Measurements from ENCODE around the gene LSAMP. TPM values are rescaled to one million over a fixed set of nuclear protein-coding genes. Genes with fewer than 3 reads are reported as not detected.

LSAMP gene
- total RNA-seq, 1 donor from 2014 or later, result 3.7 TPM

DNA sequence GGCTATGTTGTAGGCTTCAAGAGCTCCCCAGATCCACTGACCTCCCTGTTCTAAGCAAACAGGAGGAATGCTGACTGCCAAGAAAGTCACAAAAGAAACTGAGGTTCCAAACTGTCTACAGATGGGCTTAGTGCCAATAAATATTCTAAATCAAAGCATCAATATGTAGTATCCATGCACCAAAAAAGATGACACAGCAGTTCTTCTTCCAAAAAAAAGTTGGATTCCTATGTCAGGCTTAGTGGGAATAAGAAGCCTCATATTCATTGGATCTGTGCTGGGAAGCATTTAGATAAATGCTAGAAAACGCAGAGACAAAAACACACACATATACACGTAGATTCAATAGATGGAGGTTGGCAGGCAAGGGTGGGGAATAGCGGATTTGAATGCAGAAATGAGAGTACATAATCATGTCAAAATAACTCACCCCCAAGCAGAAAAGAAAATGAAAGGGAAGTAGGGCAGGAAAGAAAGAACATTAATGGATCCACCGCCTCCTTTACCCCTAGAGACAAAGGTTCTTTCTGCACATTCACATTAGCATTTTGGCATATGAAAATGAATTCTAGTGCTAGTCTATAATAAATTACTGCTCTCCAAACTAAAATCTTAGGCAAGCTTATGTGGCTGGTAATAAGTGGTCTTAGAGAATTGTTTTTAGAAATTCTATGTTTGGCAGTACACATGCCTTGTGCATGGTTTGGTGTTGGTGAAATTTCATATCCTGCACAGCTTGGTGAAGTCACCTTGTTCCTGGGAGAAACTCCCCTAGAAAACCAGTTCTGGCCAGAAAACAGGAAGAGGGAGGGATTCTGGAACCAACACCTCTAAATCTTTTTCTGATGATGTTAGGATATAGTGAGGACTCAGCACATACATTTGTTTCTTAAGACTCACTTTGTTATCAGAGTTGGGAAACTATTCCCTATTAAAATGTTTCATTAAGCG lies 283.4 kb downstream of the LSAMP start:
- Histone ChIP-seq H3K9me3 (ENCODE audit: control insufficient read depth in 3 of 3, low read length in 3 of 3) (no peaks in the 10 kb centered on the region), H3K36me3 (ENCODE audit: control insufficient read depth in 3 of 3, insufficient read depth in 3 of 3, low read length in 3 of 3) (no peaks in the 10 kb centered on the region), H3K4me3 (ENCODE audit: low read length in 3 of 3) (no peak overlapping the region), H3K27ac (ENCODE audit: low read depth, low read length) (no peak overlapping the region), H3K9ac (ENCODE audit: low read depth in 1 of 3, low read length in 3 of 3) (no peak overlapping the region), H3K27me3 (ENCODE audit: control insufficient read depth in 3 of 3, insufficient read depth in 3 of 3, low read length in 3 of 3) (no peaks in the 10 kb centered on the region), H3K4me1 (ENCODE audit: control insufficient read depth in 3 of 3, insufficient read depth in 3 of 3, low read length in 3 of 3) (no peaks in the 10 kb centered on the region)

DNA sequence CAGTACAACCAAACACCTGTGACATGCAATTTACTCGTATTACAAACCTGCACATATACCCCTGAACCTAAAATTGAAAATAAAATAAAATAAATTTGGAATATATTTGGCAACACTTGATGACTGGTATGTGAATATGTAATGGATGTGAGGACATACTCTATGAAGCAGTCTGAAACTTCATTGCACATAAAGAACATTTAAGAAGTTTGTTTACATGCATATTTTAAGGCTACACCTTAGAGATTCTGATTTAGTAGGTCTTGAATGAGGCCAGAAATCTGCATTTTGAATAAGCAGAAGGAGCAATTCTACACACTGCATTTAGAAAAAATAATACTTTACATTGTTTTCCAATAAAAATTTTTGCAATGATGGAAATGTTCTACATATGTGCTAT lies 284.7 kb downstream of the LSAMP start:
- Histone ChIP-seq H3K27me3 (ENCODE audit: control insufficient read depth in 3 of 3, insufficient read depth in 3 of 3, low read length in 3 of 3) (no peaks in the 10 kb centered on the region), H3K4me3 (ENCODE audit: low read length in 3 of 3) (no peak overlapping the region), H3K9me3 (ENCODE audit: control insufficient read depth in 3 of 3, low read length in 3 of 3) (no peaks in the 10 kb centered on the region), H3K4me1 (ENCODE audit: control insufficient read depth in 3 of 3, insufficient read depth in 3 of 3, low read length in 3 of 3) (no peaks in the 10 kb centered on the region), H3K9ac (ENCODE audit: low read depth in 1 of 3, low read length in 3 of 3) (no peak overlapping the region), H3K27ac (ENCODE audit: low read depth, low read length) (no peak overlapping the region), H3K36me3 (ENCODE audit: control insufficient read depth in 3 of 3, insufficient read depth in 3 of 3, low read length in 3 of 3) (no peaks in the 10 kb centered on the region)

DNA sequence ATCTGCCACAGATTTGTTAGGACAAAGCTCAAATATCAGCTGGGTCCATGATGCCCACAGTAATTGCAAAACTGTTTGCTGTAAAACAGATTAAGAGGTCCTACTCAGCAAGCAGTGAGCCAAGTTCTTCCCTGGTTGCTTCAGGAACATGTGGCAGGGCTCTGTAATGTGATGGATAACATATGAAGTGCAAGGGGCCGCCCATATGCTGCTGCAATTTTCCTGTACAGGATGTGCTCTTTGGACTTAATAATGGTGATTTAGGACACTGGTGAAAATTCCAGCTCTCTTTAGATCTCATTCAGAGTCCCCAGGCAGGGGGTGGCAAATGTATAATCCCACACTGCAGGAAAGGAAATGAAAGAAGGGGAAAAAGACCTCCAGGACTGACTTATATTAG lies 289.4 kb downstream of the LSAMP start:
- H3K27ac ChIP-seq (ENCODE audit: low read depth, low read length), result no peak overlapping the region
- H3K4me1 ChIP-seq (ENCODE audit: control insufficient read depth in 3 of 3, insufficient read depth in 3 of 3, low read length in 3 of 3), result no peaks in the 10 kb centered on the region
- no peaks in the 10 kb centered on the region for H3K27me3 ChIP-seq (ENCODE audit: control insufficient read depth in 3 of 3, insufficient read depth in 3 of 3, low read length in 3 of 3)
- H3K9ac ChIP-seq (ENCODE audit: low read depth in 1 of 3, low read length in 3 of 3), result no peak overlapping the region
- no peaks in the 10 kb centered on the region for H3K36me3 ChIP-seq (ENCODE audit: control insufficient read depth in 3 of 3, insufficient read depth in 3 of 3, low read length in 3 of 3)
- no peaks in the 10 kb centered on the region for H3K9me3 ChIP-seq (ENCODE audit: control insufficient read depth in 3 of 3, low read length in 3 of 3)
- no peak overlapping the region for H3K4me3 ChIP-seq (ENCODE audit: low read length in 3 of 3)

DNA sequence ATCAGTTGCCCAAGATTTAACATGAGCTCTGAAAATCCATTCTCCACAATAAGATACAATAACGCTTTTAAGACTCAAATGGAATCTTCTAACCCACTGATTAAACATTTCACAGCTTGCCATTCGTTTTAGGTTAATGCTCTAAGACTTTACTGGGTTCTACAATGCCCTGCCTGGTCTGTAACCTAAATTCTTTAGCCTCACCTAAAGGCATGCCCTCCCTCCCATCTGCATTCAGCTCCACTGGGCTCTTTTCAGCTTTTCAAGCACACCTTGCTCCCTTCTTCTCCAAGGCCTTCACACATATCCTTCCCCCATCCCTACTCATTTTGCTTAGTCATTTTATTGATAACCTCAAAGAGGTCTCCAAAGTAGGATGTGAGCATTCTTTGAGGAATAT lies 290.9 kb downstream of the LSAMP start:
- Histone ChIP-seq H3K9ac (ENCODE audit: low read depth in 1 of 3, low read length in 3 of 3) (no peak overlapping the region), H3K27ac (ENCODE audit: low read depth, low read length) (no peak overlapping the region), H3K4me3 (ENCODE audit: low read length in 3 of 3) (no peak overlapping the region), H3K4me1 (ENCODE audit: control insufficient read depth in 3 of 3, insufficient read depth in 3 of 3, low read length in 3 of 3) (no peaks in the 10 kb centered on the region), H3K36me3 (ENCODE audit: control insufficient read depth in 3 of 3, insufficient read depth in 3 of 3, low read length in 3 of 3) (no peaks in the 10 kb centered on the region), H3K9me3 (ENCODE audit: control insufficient read depth in 3 of 3, low read length in 3 of 3) (no peaks in the 10 kb centered on the region), H3K27me3 (ENCODE audit: control insufficient read depth in 3 of 3, insufficient read depth in 3 of 3, low read length in 3 of 3) (no peaks in the 10 kb centered on the region)

DNA sequence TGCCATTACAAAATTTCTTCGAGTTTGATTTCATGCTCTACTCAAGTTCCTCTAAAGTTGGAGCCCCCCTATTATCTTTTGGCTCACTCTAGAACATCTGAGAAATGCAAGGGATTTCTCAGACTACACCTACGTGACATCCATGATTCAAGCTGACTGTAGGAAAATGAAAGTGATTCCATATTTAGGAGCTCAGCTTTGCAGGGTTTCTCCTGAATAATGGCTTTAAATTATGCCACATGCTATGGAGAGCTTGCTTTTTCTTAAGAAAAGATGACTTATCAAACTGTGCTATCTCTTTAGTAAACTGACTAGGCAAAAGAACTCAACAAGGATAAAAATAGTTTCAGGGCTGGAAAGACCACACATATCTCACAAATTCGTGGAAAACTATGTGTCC lies 292.1 kb downstream of the LSAMP start:
- Histone ChIP-seq H3K9ac (ENCODE audit: low read depth in 1 of 3, low read length in 3 of 3) (no peak overlapping the region), H3K9me3 (ENCODE audit: control insufficient read depth in 3 of 3, low read length in 3 of 3) (no peaks in the 10 kb centered on the region), H3K27ac (ENCODE audit: low read depth, low read length) (no peak overlapping the region), H3K4me1 (ENCODE audit: control insufficient read depth in 3 of 3, insufficient read depth in 3 of 3, low read length in 3 of 3) (no peaks in the 10 kb centered on the region), H3K36me3 (ENCODE audit: control insufficient read depth in 3 of 3, insufficient read depth in 3 of 3, low read length in 3 of 3) (no peaks in the 10 kb centered on the region), H3K4me3 (ENCODE audit: low read length in 3 of 3) (no peak overlapping the region), H3K27me3 (ENCODE audit: control insufficient read depth in 3 of 3, insufficient read depth in 3 of 3, low read length in 3 of 3) (no peaks in the 10 kb centered on the region)

DNA sequence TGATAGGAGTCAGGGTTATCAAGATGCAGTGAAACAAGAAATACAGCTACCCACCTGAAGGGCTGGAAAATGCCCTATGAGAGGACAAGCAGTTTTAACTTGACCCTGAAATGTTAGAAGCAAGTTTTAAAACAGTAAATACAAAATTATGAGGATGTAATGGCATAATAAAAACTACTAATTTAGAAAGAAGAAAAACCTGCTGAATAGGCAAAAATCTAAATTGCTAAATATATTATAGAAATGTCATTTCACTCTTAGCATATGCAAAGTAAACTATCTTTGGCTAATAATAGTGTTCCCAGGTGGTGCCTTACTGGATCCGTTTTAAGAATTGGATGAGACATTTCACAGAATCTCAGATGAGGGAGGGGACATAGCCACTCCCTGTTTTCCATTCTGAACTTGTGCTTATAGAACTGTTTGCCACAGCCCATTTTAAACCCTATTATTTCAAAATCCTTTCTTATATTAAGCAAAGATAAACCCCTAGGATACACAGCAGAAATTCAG lies 294.6 kb downstream of the LSAMP start:
- no peaks in the 10 kb centered on the region for H3K27me3 ChIP-seq (ENCODE audit: control insufficient read depth in 3 of 3, insufficient read depth in 3 of 3, low read length in 3 of 3)
- H3K9ac ChIP-seq (ENCODE audit: low read depth in 1 of 3, low read length in 3 of 3), result no peak overlapping the region
- H3K4me1 ChIP-seq (ENCODE audit: control insufficient read depth in 3 of 3, insufficient read depth in 3 of 3, low read length in 3 of 3), result no peaks in the 10 kb centered on the region
- H3K9me3 ChIP-seq (ENCODE audit: control insufficient read depth in 3 of 3, low read length in 3 of 3), result no peaks in the 10 kb centered on the region
- no peak overlapping the region for H3K27ac ChIP-seq (ENCODE audit: low read depth, low read length)
- no peaks in the 10 kb centered on the region for H3K36me3 ChIP-seq (ENCODE audit: control insufficient read depth in 3 of 3, insufficient read depth in 3 of 3, low read length in 3 of 3)
- H3K4me3 ChIP-seq (ENCODE audit: low read length in 3 of 3), result no peak overlapping the region

DNA sequence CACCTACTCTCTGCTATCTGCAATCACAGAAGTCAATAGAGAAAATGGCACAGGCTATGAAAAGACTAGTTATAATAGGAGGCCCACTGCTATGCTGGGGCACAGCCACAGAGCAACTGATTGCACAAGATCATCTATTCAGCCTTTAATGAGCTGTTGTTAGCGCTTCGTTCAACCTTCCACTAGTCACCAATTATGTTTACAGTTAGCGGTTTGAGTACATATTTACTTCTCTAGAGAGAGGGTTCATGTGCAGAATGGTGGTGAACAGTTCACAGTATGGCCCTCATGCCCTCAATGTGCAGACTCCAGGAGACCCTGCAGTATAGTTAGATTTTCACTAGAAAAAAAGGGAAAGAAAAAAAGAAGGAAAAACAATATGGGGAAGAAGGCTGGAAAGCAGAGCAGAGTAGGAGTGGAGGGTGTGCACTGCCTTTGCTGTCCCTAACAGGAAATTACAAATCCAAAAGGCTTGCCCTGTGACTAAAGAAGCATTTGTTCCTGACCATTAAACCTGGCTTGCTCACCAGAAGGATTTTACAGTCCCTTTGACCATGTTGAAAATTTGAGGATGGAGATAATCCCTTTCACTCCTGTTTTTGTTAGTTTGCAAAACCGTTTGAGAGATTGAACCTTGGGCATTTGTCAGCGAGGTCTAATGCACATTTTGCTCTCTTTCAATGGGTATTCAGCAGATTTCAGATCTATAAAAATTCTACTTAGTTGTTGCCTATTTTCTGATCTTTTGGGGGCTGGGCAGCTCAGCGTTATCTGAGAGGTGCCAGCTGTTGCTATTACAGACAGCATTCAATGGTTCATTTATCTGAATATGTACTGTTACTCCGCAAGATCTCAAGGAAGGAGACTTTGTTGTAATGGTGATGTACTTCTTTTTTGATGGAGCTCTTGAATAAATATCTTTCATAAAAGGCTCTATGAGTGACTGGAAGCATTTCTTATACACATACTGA lies 296.1 kb downstream of the LSAMP start:
- H3K4me1 ChIP-seq (ENCODE audit: control insufficient read depth in 3 of 3, insufficient read depth in 3 of 3, low read length in 3 of 3), result no peaks in the 10 kb centered on the region
- H3K36me3 ChIP-seq (ENCODE audit: control insufficient read depth in 3 of 3, insufficient read depth in 3 of 3, low read length in 3 of 3), result no peaks in the 10 kb centered on the region
- H3K9me3 ChIP-seq (ENCODE audit: control insufficient read depth in 3 of 3, low read length in 3 of 3), result no peaks in the 10 kb centered on the region
- no peak overlapping the region for H3K9ac ChIP-seq (ENCODE audit: low read depth in 1 of 3, low read length in 3 of 3)
- H3K27ac ChIP-seq (ENCODE audit: low read depth, low read length), result no peak overlapping the region
- H3K27me3 ChIP-seq (ENCODE audit: control insufficient read depth in 3 of 3, insufficient read depth in 3 of 3, low read length in 3 of 3), result no peaks in the 10 kb centered on the region
- H3K4me3 ChIP-seq (ENCODE audit: low read length in 3 of 3), result no peak overlapping the region

DNA sequence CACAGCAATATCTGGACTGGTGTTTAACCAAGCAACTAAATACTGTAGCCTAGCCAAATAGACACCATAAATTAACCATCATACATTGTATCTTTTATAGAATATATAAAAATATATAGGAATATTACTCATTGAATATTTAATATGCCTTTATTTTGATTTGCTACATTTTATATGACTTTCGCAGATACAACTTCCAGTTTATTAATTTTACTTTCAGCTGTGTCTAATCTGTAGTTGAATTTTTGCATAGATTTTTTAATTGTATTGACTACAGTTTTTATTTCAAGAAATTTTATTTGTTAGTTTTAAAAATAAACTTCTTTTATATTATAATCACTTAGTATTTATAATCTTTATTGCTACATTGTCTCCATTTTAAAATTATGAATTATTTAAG lies 299.7 kb downstream of the LSAMP start:
- no peaks in the 10 kb centered on the region for H3K4me1 ChIP-seq (ENCODE audit: control insufficient read depth in 3 of 3, insufficient read depth in 3 of 3, low read length in 3 of 3)

DNA sequence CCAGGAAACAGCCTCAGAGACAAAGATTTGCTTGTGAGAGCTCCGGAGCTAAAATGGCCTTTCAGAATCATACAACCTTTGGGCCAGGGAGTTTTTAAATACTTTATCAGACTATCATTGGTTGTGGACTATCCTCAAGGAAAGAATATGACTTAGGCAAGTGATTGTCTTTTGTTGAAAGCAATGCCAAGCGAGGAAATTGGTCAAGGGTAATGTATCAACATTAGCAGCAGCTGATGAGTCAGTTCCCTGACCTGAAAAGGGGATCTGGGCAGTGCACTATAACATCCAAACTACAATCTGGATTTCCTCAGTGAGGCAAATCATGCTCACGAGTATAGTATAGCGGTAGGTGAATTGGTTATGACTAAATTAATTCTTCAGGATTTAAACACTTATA lies 303.6 kb downstream of the LSAMP start:
- no peak overlapping the region for H3K4me3 ChIP-seq (ENCODE audit: low read length in 3 of 3)
- no peaks in the 10 kb centered on the region for H3K36me3 ChIP-seq (ENCODE audit: control insufficient read depth in 3 of 3, insufficient read depth in 3 of 3, low read length in 3 of 3)
- H3K27me3 ChIP-seq (ENCODE audit: control insufficient read depth in 3 of 3, insufficient read depth in 3 of 3, low read length in 3 of 3), result no peaks in the 10 kb centered on the region
- H3K4me1 ChIP-seq (ENCODE audit: control insufficient read depth in 3 of 3, insufficient read depth in 3 of 3, low read length in 3 of 3), result no peaks in the 10 kb centered on the region
- H3K9ac ChIP-seq (ENCODE audit: low read depth in 1 of 3, low read length in 3 of 3), result no peak overlapping the region
- no peak overlapping the region for H3K27ac ChIP-seq (ENCODE audit: low read depth, low read length)
- H3K9me3 ChIP-seq (ENCODE audit: control insufficient read depth in 3 of 3, low read length in 3 of 3), result no peaks in the 10 kb centered on the region

More for the DNA sequence above, 299.7 kb downstream of the LSAMP start:
- no peak overlapping the region for H3K27ac ChIP-seq (ENCODE audit: low read depth, low read length)
- H3K36me3 ChIP-seq (ENCODE audit: control insufficient read depth in 3 of 3, insufficient read depth in 3 of 3, low read length in 3 of 3), result no peaks in the 10 kb centered on the region
- H3K27me3 ChIP-seq (ENCODE audit: control insufficient read depth in 3 of 3, insufficient read depth in 3 of 3, low read length in 3 of 3), result no peaks in the 10 kb centered on the region
- no peak overlapping the region for H3K4me3 ChIP-seq (ENCODE audit: low read length in 3 of 3)
- no peaks in the 10 kb centered on the region for H3K9me3 ChIP-seq (ENCODE audit: control insufficient read depth in 3 of 3, low read length in 3 of 3)
- no peak overlapping the region for H3K9ac ChIP-seq (ENCODE audit: low read depth in 1 of 3, low read length in 3 of 3)
